HL-60 (cell line): ENCODE data around the gene NUP98.

Source experiments
- DNase-seq, 2 experiments: peaks; one replicate each; pipeline ENCODE4 v3.0.0-alpha.2; 2010 to 2020; ENCODE audit warnings: low read depth in 1 of 2, low spot score in 1 of 2
- H3K27ac ChIP-seq: fragments of 250-450 bp; sonication (Bioruptor Pico); replicated peaks from 2 replicates; pipeline ENCODE4 v1.5.1; 2020; ENCODE audit warnings: mild to moderate bottlenecking, moderate library complexity
- H3K27me3 ChIP-seq: fragments of 250-450 bp; sonication (Bioruptor Pico); 2 replicates; pipeline ENCODE4 v1.5.1; 2021; ENCODE audit warnings: mild to moderate bottlenecking, moderate library complexity; ENCODE audit not compliant: insufficient read depth, poor library complexity, severe bottlenecking
- H3K4me3 ChIP-seq: replicated peaks from 2 replicates; pipeline ENCODE4 v1.5.1; 2011; ENCODE audit warnings: mild to moderate bottlenecking, control low read depth, low read length; ENCODE audit not compliant: insufficient read depth
- GABPA ChIP-seq: IDR thresholded peaks from 2 replicates; pipeline ENCODE4 v1.6.1; 2012; ENCODE audit warnings: low read depth
- POLR2AphosphoS5 ChIP-seq: IDR thresholded peaks from 2 replicates; pipeline ENCODE4 v1.6.1; 2012; ENCODE audit warnings: low read depth
- SPI1 ChIP-seq: IDR thresholded peaks from 2 replicates; pipeline ENCODE4 v1.6.1; 2012; ENCODE audit warnings: low read depth, mild to moderate bottlenecking, borderline replicate concordance
- TF ChIP-seq, protein P1 (sequence below): IDR thresholded peaks from one replicate; pipeline ENCODE4 v1.5.1; 2011; ENCODE audit warnings: low read length, control low read depth, inconsistent platforms; ENCODE audit not compliant: insufficient read depth
- TF ChIP-seq, protein P2 (sequence below): IDR thresholded peaks from 2 replicates; pipeline ENCODE4 v1.6.1; 2012; ENCODE audit warnings: low read depth; ENCODE audit not compliant: insufficient replicate concordance

The NUP98 gene

DNA sequence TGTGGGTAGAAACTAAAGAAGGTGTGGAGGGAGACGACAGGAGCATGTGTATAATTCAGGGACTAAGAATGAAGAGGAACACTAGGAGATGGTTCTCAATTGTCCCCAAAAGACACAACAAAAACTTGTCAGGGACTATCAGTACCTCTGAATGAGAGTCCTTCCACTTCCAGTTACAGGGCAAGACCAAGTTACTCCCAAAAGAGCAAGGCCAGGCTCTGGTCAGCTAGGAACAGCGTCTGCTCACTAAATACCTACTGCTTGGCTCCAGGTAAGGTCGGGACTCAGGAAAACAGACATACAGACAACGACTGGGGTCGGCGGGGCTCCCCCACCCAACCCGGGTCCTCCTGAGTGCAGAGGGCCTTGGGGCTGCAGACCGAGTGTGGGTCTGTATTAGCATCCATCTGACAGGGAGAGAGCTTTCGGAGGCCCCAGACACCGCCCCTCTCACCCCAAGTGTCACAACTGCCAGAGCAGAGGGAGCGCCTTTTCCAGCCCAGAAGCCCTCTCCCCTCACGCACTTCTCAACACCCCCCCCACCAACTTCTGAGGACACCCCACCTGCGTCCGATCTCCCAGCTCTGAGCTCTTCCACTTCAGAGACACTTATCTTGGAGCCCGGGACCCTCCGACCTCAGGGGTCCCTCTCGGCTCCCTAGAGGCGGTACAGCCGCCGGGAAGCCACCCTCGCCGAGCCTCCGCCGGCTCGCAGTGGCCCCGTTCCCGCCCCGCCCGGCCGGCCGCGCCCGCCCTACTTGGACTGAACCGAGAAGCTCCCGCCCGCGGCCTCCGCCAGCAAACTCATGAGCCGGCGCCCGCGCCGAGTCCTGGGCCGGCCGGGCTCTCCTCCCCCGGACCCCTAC lies 42.9 kb upstream of the NUP98 start:
- H3K27ac ChIP-seq, result peak overlapping the region; percentile 93
- peak in 1 of 2 experiments; percentile 58 for DNase-seq
- H3K4me3 ChIP-seq, result peak overlapping the region; percentile 62
- no peaks in the 10 kb centered on the region for H3K27me3 ChIP-seq
- TF ChIP-seq POLR2AphosphoS5 (peak; percentile 40; the same call in 1 of the 2 replicates), SPI1 (no peak)
- TF ChIP-seq, protein P1, sequence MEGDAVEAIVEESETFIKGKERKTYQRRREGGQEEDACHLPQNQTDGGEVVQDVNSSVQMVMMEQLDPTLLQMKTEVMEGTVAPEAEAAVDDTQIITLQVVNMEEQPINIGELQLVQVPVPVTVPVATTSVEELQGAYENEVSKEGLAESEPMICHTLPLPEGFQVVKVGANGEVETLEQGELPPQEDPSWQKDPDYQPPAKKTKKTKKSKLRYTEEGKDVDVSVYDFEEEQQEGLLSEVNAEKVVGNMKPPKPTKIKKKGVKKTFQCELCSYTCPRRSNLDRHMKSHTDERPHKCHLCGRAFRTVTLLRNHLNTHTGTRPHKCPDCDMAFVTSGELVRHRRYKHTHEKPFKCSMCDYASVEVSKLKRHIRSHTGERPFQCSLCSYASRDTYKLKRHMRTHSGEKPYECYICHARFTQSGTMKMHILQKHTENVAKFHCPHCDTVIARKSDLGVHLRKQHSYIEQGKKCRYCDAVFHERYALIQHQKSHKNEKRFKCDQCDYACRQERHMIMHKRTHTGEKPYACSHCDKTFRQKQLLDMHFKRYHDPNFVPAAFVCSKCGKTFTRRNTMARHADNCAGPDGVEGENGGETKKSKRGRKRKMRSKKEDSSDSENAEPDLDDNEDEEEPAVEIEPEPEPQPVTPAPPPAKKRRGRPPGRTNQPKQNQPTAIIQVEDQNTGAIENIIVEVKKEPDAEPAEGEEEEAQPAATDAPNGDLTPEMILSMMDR, result no peak

DNA sequence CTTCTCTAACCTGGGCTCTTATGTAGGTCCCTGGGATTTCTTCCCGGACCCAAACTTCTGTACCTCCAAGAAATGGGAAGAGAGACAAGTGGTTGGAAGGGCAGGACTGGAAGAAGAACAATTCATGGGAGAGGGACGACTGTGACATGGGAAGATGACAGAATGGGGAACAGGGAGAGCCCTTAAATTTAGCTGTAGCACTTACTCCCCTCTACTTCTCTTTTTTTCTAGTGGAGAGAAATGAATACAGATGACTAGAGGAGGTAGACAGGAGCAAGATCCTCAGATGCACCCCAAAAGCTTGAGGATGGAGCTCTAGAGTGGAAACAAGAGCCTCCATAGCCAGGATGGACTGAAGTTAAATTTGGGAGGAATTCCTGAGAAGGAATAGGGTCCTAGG lies 41.1 kb upstream of the NUP98 start:
- H3K27ac ChIP-seq, result peak overlapping the region; percentile 93
- TF ChIP-seq, protein P2, sequence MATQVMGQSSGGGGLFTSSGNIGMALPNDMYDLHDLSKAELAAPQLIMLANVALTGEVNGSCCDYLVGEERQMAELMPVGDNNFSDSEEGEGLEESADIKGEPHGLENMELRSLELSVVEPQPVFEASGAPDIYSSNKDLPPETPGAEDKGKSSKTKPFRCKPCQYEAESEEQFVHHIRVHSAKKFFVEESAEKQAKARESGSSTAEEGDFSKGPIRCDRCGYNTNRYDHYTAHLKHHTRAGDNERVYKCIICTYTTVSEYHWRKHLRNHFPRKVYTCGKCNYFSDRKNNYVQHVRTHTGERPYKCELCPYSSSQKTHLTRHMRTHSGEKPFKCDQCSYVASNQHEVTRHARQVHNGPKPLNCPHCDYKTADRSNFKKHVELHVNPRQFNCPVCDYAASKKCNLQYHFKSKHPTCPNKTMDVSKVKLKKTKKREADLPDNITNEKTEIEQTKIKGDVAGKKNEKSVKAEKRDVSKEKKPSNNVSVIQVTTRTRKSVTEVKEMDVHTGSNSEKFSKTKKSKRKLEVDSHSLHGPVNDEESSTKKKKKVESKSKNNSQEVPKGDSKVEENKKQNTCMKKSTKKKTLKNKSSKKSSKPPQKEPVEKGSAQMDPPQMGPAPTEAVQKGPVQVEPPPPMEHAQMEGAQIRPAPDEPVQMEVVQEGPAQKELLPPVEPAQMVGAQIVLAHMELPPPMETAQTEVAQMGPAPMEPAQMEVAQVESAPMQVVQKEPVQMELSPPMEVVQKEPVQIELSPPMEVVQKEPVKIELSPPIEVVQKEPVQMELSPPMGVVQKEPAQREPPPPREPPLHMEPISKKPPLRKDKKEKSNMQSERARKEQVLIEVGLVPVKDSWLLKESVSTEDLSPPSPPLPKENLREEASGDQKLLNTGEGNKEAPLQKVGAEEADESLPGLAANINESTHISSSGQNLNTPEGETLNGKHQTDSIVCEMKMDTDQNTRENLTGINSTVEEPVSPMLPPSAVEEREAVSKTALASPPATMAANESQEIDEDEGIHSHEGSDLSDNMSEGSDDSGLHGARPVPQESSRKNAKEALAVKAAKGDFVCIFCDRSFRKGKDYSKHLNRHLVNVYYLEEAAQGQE, result no peak
- peak; percentile 83; the same call in 1 of the 2 replicates for TF ChIP-seq SPI1
- H3K4me3 ChIP-seq, result peak overlapping the region; percentile 62
- no peaks in the 10 kb centered on the region for H3K27me3 ChIP-seq
- peak in 1 of 2 experiments; percentile 44 for DNase-seq

DNA sequence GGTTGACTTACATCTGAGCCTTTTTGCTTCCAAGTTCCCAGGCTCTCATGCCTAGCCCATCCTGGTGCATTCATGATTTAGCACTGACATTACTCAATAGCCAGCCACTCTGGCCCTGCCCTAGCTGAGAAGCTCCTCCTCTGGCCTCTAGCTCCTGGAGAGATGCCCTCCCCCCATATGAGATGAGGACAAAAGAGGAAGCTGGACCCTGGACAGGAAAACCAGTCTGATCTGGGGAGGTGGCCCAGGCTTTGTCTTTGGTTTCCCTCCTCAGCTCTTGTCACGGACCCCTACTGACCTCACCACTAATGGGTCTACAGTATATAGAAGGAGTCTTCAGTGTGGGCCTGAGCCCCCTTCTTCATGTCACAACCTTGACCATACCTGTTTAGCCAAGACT lies 40.4 kb upstream of the NUP98 start:
- peak overlapping the region; percentile 93 for H3K27ac ChIP-seq
- no peaks in the 10 kb centered on the region for H3K27me3 ChIP-seq
- no peak for TF ChIP-seq GABPA
- TF ChIP-seq, protein P1, result no peak
- peak; percentile 90 for TF ChIP-seq SPI1
- peak; percentile 92 to 98 for DNase-seq
- peak overlapping the region; percentile 62 for H3K4me3 ChIP-seq

DNA sequence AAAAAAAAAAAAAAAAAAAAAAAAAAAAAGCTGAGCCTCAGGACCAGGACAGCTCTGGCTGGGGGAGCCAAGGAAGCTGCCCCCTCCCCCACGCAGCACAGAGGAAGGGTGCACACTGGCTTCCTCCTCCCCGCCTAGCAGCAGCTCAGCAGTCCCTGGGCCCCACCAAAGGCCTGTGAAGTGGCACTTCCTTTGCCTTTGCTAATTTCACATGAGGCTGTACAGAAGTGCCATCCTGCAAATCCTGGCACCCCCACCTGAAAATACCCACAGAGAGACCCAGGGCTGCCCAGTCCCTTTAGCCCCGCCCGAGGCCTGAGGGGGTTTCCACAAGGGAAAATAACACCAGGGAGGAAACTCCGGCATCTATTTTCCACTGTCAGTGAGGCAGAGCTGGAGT lies 39.5 kb upstream of the NUP98 start:
- DNase-seq, result peak; percentile 86 to 94
- peak overlapping the region; percentile 93 for H3K27ac ChIP-seq

More for the DNA sequence above, 39.5 kb upstream of the NUP98 start:
- TF ChIP-seq, protein P2, result peak; percentile 38
- TF ChIP-seq, protein P1, result no peak
- TF ChIP-seq GABPA, result peak; percentile 46
- peak; percentile 80 for TF ChIP-seq SPI1
- TF ChIP-seq POLR2AphosphoS5, result peak; percentile 44; the same call in 1 of the 2 replicates
- Histone ChIP-seq H3K27me3 (no peaks in the 10 kb centered on the region), H3K4me3 (peak overlapping the region; percentile 62)
